HG02588 (cell line): ENCODE results near the gene ATL2.
"Not testable (repeated sequence)": the region's sequence is repeated elsewhere in the genome, so short reads cannot be mapped to it uniquely, and the experiment has no call there.

Experiments
- ATAC-seq: cut with Tn5 transposase; IDR thresholded peaks from one replicate; pipeline ENCODE4 v1.9.1; 2021; ENCODE audit warnings: mild to moderate bottlenecking, moderate library complexity; ENCODE audit not compliant: unreplicated experiment

ATL2 gene

DNA sequence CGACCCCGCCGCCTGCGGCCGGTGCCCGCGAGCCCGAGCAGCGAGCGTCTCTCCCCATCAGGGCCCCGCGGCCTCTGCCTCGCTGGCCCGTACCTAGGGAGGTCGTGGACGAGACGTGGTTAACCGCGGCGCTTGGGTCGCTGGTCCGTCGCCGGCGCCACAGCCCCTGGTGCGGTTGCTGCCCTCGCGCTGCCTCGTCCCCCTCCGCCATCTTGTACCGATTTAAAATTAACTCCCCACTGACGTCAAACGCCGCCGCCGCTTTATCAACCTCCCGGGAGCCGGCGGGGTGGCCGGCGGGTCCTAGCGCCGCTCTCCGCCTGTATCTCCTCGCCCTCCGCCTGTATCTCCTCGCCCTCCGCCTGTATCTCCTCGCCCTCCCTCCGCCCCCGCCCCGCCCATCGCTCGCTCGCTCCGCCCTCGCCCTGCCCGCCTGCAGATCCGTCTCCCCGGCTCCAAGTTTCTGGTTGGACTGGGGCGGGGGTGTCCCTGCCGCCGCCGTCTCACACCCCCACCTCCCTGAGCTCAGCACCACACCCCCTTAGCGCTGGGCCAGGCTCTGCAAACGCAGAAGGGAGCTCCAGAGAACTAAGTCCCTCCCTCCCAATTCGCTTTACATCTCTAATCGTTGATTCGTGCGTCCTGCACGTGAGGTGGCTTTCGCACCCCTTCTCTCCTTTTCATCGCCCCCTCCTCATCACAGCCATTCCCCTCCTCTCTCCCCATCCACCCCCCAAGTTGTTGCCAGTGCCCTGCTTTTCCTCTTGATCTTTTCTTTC lies at the start of gene ATL2:
Gene ATL2, minus strand, starts transcription at position 224 of the 779 bp plus-strand sequence. Its CDS starts 13 bp downstream, at position 211.
- peak; percentile 85 for ATAC-seq

- ATAC-seq: no peak
Observed at GRCh38 chr2:38423763-38424162, 46.7 kb upstream of the ATL2 start.

DNA sequence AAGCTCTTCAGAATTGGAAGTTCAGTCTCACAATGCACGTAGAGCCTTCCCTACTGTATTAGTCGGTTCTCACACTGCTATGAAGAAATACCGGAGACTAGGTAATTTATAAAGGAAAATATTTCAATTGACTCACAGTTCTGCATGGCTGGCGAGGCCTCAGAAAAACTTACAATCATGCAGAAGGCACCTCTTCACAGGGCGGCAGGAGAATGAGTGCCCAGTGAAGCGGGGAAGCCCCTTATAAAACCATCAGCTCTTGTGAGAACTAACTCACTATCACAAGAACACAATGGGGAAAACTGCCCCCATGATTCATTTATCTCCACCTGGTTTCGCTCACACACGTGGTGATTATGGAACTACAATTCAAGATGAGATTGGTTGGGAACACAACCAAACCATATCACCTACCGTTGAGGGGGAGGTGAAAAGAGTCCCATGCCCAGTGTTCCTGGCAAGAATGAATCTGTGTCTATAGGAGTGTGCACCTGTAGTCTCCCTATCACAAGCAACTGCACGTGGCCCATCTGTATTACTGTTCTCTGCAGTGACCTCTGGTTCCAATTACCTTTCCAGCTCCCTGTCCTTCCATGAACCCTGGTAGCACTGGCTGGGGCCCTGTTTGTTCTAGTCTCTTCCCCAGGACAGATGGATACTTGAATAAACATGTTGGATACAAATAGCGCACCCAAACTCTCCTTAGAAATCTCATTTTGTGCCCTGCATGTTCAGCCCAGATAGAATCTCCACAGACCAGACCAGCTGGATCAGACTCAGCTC lies 44.4 kb upstream of the ATL2 start:
- ATAC-seq: no peak

DNA sequence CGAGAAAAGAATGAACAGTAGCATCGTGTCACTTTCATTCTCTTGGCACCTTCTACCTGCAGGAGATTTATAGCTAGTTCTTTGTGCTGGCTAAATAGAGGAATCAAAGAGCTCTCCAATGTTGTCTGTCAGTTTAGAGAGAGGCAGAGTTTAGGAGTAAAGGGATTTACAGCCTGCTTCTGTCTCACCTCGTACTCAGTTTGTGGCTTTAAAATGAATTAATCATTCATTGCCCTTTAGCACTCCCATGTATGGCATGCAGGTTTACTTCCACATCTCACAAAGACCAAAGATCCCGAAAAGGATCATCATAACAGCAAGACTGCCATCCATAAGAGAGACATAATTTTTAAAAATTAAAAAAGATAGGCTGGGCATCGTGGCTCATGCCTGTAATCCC lies 42.4 kb upstream of the ATL2 start:
- ATAC-seq: no peak

- no peak for ATAC-seq
Observed at GRCh38 chr2:38418735-38419134, 41.7 kb upstream of the ATL2 start.

DNA sequence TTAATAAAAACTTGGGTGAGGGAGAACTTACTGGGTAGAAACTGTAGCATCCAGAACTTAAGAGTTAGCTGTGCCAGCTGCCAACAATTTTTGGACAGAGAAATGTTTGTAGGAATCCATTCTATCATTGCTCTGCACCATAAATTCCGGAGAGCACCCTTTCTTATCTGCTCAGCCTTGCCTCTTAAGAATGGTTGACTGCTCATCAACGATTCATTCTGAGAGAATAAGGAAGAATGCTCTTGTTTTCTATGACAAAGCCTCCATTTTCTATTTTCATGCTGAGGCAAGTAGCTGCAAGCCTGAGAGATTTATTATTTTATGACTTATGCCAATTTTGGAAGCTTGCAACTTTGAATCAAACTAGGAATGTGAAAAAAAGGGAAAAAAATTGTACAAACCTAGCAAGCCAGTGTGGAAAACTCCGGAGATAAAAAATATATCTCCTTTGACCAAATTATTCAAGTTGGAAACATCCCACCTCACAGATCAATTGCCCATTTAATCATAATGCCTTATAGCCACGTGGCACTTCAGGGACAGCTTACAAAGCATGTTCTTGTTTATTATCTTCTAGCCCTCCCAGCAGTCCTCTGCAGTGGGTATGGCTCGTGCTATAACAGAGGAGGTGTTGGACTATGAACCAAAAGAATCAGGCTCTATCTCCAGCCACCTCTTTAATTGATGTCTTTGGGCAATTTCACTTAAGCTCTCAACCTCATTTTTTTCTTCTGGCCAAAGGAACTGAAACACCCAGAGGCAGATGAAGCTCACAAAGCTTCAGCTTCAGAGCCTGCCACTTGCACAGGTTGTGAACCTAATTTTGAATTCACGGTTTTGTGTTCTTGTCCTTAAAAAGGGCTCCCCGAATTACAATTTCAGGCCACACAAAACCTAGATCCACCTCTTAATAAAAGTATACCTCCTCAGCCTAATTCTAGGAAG lies 40.9 kb upstream of the ATL2 start:
- no peak for ATAC-seq

GRCh38 chr2:38416296-38417036 lies 39.4 kb upstream of the ATL2 start:
- ATAC-seq: no peak

- ATAC-seq: no peak
Observed at GRCh38 chr2:38415728-38416291, 38.7 kb upstream of the ATL2 start.

- ATAC-seq: no peak
Observed at GRCh38 chr2:38415023-38415422, 38.0 kb upstream of the ATL2 start.

DNA sequence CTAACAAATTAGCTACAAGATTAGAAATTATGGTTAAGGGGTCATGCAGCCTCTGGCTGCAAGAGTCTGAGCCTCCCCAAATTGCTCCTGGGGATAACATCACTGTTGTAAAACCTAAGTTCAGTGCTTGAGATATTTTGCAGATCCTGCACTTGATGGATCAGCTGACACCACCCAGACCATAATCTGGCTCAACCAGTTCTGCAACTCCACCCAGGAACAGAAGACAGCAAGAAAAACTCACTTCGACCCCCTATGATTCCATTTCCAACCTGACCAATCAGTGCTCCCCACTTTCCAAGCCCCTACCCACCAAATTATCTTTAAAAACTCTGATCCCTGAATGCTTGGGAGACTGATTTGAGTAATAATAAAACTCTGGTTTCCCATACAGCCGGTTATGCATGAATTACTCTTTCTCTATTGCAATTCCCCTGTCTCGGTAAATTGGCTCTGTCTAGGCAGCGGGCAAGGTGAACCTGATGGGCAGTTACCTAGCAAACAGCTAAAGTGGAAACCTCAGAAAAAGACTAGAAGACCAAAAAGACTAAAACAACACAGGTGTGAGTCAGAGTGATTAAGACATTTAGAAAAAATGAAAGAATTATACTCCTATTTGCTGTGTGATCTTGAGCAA lies 35.3 kb upstream of the ATL2 start:
- ATAC-seq: not testable (repeated sequence)

GRCh38 chr2:38409156-38410102 lies 32.4 kb upstream of the ATL2 start:
- ATAC-seq: peak; percentile 68

GRCh38 chr2:38407111-38407682 lies 30.1 kb upstream of the ATL2 start:
- ATAC-seq: no peak

DNA sequence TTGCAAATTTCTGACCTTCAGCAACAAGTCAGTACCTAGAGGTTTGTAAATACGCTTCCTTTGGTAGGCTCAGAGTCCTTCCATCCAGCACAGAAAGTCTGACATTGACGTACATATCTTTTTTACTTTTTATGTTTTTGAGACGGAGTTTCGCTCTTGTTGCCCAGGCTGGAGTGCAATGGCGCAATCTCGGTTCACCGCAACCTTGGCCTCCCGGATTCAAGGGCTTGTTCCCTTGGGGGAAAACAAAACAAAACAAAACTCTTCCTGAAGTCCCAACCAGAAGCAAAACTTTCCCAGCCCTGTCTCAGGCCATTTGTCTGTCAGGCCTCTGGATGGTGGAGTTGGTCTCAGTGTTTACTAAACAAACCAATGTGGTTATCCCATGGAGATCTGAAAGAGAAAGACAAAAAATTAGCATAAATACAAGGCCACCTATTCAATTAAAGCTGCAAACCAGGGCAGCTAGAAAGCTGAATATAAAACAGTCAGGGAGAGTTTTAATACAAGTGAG lies 29.6 kb upstream of the ATL2 start:
- ATAC-seq: no peak

GRCh38 chr2:38405917-38406596 lies 29.0 kb upstream of the ATL2 start:
- no peak for ATAC-seq

- no peak for ATAC-seq
Observed at GRCh38 chr2:38400513-38400912, 23.4 kb upstream of the ATL2 start.

DNA sequence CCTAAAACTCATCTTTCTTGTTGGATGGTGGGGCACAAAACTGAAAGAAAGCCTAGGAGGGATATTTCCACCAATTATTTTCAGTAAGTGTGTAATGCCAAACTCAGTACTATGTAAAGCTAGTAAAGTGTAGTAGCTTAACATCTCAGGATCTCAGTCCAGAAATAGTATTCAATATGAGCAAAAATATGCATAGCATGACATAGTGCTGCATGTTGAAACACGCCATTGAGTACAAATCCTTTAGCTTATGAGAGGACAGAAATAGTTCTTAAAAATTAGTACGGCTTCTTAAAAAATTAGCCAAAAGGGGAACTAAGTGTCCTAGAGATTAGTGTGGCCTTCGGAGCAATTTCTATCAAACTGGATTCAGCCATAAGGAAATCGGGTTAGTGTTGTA lies 21.7 kb upstream of the ATL2 start:
- no peak for ATAC-seq

DNA sequence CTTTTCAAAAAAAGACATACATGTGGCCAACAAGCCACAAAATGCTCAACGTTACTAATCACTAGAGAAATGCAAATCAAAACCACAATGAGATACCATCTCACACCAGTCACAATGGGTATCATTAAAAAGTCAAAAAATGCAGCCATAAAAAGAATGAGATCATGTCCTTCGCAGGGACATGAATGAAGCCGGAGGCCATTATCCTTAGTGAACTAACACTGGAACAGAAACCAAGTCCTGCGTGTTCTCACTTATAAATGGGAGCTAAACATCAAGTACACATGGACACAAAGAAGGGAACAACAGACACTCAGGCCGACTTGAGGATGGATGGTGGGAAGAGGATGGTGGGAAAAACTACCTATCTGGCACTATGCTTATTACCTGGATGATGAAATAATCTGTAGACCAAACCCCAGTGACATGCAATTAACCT lies 17.8 kb upstream of the ATL2 start:
- ATAC-seq: no peak
